CD4-positive, alpha-beta T cell treated with Interleukin-6 for 4 hours (primary cell): ENCODE results near the gene CPVL.

ENCODE experiments used
- DNase-seq: peaks from one replicate; pipeline ENCODE4 v3.0.0-alpha.2; 2020; ENCODE audit warnings: mixed read lengths

Gene CPVL

GRCh38 chr7:29146057-29146706 lies at the start of gene CPVL:
TSS of gene CPVL (minus strand) at chr7:29146537. CDS start at chr7:29121061, 25,476 bp downstream.
- no peak for DNase-seq

- peak; percentile 54 for DNase-seq
Measured at GRCh38 chr7:29194594-29195427, 48.5 kb upstream of the CPVL start, which contains the start of gene CHN2. TSS of gene CHN2 (plus strand) at chr7:29194775.

GRCh38 chr7:29194206-29194593 lies 47.9 kb upstream of the CPVL start:
- peak; percentile 3 for DNase-seq

- DNase-seq = no peak
Measured at GRCh38 chr7:29193316-29194205, 47.2 kb upstream of the CPVL start.

- no peak for DNase-seq
Measured at GRCh38 chr7:29192811-29193210, 46.5 kb upstream of the CPVL start.

GRCh38 chr7:29192323-29192722 lies 46.0 kb upstream of the CPVL start:
- DNase-seq = no peak

GRCh38 chr7:29190349-29191045 lies 44.2 kb upstream of the CPVL start:
- DNase-seq = no peak

- peak; percentile 58 for DNase-seq
Measured at GRCh38 chr7:29189743-29190201, 43.4 kb upstream of the CPVL start.

- DNase-seq = no peak
Measured at GRCh38 chr7:29185613-29186012, 39.3 kb upstream of the CPVL start.

- no peak for DNase-seq
Measured at GRCh38 chr7:29184599-29184998, 38.3 kb upstream of the CPVL start.

GRCh38 chr7:29179115-29179514 lies 32.8 kb upstream of the CPVL start:
- no peak for DNase-seq

GRCh38 chr7:29177963-29178600 lies 31.7 kb upstream of the CPVL start:
- peak; percentile 8 for DNase-seq

GRCh38 chr7:29173458-29173857 lies 27.1 kb upstream of the CPVL start:
- DNase-seq = no peak

GRCh38 chr7:29170781-29171180 lies 24.4 kb upstream of the CPVL start:
- DNase-seq = no peak

GRCh38 chr7:29167721-29168120 lies 21.4 kb upstream of the CPVL start:
- DNase-seq = no peak

- DNase-seq = no peak
Measured at GRCh38 chr7:29163854-29164253, 17.5 kb upstream of the CPVL start.

- DNase-seq = no peak
Measured at GRCh38 chr7:29162577-29162976, 16.2 kb upstream of the CPVL start.

- DNase-seq = no peak
Measured at GRCh38 chr7:29161231-29161630, 14.9 kb upstream of the CPVL start.

GRCh38 chr7:29160080-29160479 lies 13.7 kb upstream of the CPVL start:
- DNase-seq = no peak

- no peak for DNase-seq
Measured at GRCh38 chr7:29158795-29159423, 12.6 kb upstream of the CPVL start.

- DNase-seq = no peak
Measured at GRCh38 chr7:29156907-29157452, 10.6 kb upstream of the CPVL start.
